ENCODE results near the gene ZRANB3.

The ZRANB3 gene

DNA sequence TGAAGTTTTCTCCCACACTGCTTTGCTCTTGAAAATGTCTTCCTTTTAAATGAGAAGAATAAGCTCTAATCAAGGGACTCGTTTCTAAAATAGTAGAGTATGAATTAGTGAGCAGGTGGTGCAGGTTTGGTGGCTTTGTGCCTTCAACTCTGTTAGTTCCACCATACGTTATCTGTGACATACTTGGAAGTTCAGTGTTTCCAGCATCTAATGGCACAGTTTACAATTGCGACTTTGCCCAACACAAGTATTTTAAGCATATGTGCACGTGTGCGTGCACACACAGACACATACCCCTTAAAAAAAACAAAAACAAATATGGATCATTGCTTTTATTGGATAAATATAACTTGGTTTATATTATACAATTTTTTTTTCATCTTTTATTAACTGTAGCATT lies 367.1 kb downstream of the ZRANB3 start:
- POLR2A ChIA-PET = no interaction called here
- no peak overlapping the region for H3K4me3 ChIP-seq (ENCODE audit: low read depth, low read length)
- H3K27ac ChIP-seq (ENCODE audit: extremely low read depth, low read depth, low read length) = no peak overlapping the region
- no peaks in the 10 kb centered on the region for H3K9me3 ChIP-seq (ENCODE audit: control insufficient read depth, insufficient read depth, low read depth, low read length)
- peaks cover 21 to 68% of the 10 kb centered on the region in 2 experiments for H3K36me3 ChIP-seq (ENCODE audit: control insufficient read depth in 2 of 2, insufficient read depth in 1 of 2, low read length in 2 of 2)
- H3K4me1 ChIP-seq (ENCODE audit: control insufficient read depth, insufficient read depth, low read length) = no peaks in the 10 kb centered on the region
- no peak for TF ChIP-seq ZNF555 (tag by site-specific recombination; conservative IDR thresholded peaks at IDR 0.05)
- CTCF ChIA-PET = interaction anchor here (0.6 to 0.7 kb wide), 3 partner anchors 9 to 88 kb away, joined by 3 to 4 read pairs (median 3); no protein-coding TSS in a partner anchor

DNA sequence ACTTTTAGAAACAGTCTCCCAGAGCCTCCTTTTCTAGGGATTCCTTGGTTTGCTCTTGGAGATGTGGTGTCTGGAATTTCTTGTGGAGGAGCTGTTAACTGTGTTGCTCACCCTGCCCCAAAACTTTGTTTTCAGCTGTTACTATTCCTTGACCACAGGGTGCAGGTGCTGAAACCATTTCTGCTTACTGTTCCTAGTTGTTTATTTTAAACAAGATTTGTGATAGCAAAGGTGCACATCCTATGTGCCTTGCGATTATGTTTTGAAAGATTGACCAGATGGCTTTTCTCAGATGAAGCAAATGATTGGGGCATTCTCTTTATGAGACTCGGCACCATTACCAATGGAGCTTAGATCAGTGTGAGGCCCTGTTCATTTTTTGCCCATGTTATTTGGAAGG lies 367.7 kb downstream of the ZRANB3 start:
- Histone ChIP-seq H3K36me3 (ENCODE audit: control insufficient read depth in 2 of 2, insufficient read depth in 1 of 2, low read length in 2 of 2) (peaks cover 20 to 68% of the 10 kb centered on the region in 2 experiments), H3K4me1 (ENCODE audit: control insufficient read depth, insufficient read depth, low read length) (no peaks in the 10 kb centered on the region), H3K4me3 (ENCODE audit: low read depth, low read length) (no peak overlapping the region), H3K9me3 (ENCODE audit: control insufficient read depth, insufficient read depth, low read depth, low read length) (no peaks in the 10 kb centered on the region), H3K27ac (ENCODE audit: extremely low read depth, low read depth, low read length) (no peak overlapping the region)
- TF ChIP-seq ZBTB17 (tag by site-specific recombination; IDR thresholded peaks at IDR 0.05) (no peak), ZNF626 (tag by site-specific recombination; IDR thresholded peaks at IDR 0.05) (no peak), KLF1 (tag by site-specific recombination; IDR thresholded peaks at IDR 0.05) (no peak), ZNF394 (tag by site-specific recombination; IDR thresholded peaks at IDR 0.05; ENCODE audit: borderline replicate concordance) (no peak)
- TF ChIP-seq, protein P1, sequence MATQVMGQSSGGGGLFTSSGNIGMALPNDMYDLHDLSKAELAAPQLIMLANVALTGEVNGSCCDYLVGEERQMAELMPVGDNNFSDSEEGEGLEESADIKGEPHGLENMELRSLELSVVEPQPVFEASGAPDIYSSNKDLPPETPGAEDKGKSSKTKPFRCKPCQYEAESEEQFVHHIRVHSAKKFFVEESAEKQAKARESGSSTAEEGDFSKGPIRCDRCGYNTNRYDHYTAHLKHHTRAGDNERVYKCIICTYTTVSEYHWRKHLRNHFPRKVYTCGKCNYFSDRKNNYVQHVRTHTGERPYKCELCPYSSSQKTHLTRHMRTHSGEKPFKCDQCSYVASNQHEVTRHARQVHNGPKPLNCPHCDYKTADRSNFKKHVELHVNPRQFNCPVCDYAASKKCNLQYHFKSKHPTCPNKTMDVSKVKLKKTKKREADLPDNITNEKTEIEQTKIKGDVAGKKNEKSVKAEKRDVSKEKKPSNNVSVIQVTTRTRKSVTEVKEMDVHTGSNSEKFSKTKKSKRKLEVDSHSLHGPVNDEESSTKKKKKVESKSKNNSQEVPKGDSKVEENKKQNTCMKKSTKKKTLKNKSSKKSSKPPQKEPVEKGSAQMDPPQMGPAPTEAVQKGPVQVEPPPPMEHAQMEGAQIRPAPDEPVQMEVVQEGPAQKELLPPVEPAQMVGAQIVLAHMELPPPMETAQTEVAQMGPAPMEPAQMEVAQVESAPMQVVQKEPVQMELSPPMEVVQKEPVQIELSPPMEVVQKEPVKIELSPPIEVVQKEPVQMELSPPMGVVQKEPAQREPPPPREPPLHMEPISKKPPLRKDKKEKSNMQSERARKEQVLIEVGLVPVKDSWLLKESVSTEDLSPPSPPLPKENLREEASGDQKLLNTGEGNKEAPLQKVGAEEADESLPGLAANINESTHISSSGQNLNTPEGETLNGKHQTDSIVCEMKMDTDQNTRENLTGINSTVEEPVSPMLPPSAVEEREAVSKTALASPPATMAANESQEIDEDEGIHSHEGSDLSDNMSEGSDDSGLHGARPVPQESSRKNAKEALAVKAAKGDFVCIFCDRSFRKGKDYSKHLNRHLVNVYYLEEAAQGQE (tag by site-specific recombination; IDR thresholded peaks at IDR 0.05) = no peak
- TF ChIP-seq, protein P2, sequence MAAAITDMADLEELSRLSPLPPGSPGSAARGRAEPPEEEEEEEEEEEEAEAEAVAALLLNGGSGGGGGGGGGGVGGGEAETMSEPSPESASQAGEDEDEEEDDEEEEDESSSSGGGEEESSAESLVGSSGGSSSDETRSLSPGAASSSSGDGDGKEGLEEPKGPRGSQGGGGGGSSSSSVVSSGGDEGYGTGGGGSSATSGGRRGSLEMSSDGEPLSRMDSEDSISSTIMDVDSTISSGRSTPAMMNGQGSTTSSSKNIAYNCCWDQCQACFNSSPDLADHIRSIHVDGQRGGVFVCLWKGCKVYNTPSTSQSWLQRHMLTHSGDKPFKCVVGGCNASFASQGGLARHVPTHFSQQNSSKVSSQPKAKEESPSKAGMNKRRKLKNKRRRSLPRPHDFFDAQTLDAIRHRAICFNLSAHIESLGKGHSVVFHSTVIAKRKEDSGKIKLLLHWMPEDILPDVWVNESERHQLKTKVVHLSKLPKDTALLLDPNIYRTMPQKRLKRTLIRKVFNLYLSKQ (tag by site-specific recombination; IDR thresholded peaks at IDR 0.05; ENCODE audit: borderline replicate concordance) = no peak
- ChIA-PET POLR2A (no interaction called here), CTCF (interaction anchor here (0.7 kb wide), 1 partner anchor 89 kb away, joined by 3 read pairs; no protein-coding TSS in a partner anchor)

DNA sequence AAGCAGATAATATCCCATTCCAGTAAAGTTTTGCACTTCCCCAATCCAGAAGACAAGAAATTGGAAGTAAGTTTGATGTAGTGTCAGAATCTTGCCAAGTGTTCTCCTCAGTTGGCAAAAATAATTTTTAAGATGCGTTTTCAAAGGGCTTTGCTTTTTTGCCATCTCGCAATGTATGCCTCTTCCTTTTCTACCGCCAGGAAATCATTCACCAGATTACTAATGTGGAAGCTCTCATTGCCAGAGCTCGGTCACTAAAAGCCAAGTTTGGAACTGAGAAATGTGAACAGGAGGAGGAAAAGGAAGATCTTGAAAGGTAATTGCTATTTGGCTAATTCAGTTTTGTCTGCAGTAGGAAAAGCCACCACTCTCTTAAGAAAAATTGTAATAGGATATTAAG lies 368.2 kb downstream of the ZRANB3 start:
- Histone ChIP-seq H3K4me3 (ENCODE audit: low read depth, low read length) (no peak overlapping the region), H3K36me3 (ENCODE audit: control insufficient read depth in 2 of 2, insufficient read depth in 1 of 2, low read length in 2 of 2) (peaks cover 23 to 68% of the 10 kb centered on the region in 2 experiments), H3K9me3 (ENCODE audit: control insufficient read depth, insufficient read depth, low read depth, low read length) (no peaks in the 10 kb centered on the region), H3K27ac (ENCODE audit: extremely low read depth, low read depth, low read length) (no peak overlapping the region), H3K4me1 (ENCODE audit: control insufficient read depth, insufficient read depth, low read length) (no peaks in the 10 kb centered on the region)
- POLR2A ChIA-PET = no interaction called here
- CTCF ChIA-PET = no interaction called here
- TF ChIP-seq, protein P3, sequence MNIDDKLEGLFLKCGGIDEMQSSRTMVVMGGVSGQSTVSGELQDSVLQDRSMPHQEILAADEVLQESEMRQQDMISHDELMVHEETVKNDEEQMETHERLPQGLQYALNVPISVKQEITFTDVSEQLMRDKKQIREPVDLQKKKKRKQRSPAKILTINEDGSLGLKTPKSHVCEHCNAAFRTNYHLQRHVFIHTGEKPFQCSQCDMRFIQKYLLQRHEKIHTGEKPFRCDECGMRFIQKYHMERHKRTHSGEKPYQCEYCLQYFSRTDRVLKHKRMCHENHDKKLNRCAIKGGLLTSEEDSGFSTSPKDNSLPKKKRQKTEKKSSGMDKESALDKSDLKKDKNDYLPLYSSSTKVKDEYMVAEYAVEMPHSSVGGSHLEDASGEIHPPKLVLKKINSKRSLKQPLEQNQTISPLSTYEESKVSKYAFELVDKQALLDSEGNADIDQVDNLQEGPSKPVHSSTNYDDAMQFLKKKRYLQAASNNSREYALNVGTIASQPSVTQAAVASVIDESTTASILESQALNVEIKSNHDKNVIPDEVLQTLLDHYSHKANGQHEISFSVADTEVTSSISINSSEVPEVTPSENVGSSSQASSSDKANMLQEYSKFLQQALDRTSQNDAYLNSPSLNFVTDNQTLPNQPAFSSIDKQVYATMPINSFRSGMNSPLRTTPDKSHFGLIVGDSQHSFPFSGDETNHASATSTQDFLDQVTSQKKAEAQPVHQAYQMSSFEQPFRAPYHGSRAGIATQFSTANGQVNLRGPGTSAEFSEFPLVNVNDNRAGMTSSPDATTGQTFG (tag by site-specific recombination; IDR thresholded peaks at IDR 0.05; ENCODE audit: borderline replicate concordance) = no peak
- TF ChIP-seq SETDB1 (IDR thresholded peaks at IDR 0.05; ENCODE audit: insufficient read length, low read length) (no peak), ZNF585B (tag by site-specific recombination; IDR thresholded peaks at IDR 0.05) (no peak), ZNF426 (tag by site-specific recombination; IDR thresholded peaks at IDR 0.05) (no peak), ZNF626 (tag by site-specific recombination; IDR thresholded peaks at IDR 0.05) (no peak)
- TF ChIP-seq, protein P4, sequence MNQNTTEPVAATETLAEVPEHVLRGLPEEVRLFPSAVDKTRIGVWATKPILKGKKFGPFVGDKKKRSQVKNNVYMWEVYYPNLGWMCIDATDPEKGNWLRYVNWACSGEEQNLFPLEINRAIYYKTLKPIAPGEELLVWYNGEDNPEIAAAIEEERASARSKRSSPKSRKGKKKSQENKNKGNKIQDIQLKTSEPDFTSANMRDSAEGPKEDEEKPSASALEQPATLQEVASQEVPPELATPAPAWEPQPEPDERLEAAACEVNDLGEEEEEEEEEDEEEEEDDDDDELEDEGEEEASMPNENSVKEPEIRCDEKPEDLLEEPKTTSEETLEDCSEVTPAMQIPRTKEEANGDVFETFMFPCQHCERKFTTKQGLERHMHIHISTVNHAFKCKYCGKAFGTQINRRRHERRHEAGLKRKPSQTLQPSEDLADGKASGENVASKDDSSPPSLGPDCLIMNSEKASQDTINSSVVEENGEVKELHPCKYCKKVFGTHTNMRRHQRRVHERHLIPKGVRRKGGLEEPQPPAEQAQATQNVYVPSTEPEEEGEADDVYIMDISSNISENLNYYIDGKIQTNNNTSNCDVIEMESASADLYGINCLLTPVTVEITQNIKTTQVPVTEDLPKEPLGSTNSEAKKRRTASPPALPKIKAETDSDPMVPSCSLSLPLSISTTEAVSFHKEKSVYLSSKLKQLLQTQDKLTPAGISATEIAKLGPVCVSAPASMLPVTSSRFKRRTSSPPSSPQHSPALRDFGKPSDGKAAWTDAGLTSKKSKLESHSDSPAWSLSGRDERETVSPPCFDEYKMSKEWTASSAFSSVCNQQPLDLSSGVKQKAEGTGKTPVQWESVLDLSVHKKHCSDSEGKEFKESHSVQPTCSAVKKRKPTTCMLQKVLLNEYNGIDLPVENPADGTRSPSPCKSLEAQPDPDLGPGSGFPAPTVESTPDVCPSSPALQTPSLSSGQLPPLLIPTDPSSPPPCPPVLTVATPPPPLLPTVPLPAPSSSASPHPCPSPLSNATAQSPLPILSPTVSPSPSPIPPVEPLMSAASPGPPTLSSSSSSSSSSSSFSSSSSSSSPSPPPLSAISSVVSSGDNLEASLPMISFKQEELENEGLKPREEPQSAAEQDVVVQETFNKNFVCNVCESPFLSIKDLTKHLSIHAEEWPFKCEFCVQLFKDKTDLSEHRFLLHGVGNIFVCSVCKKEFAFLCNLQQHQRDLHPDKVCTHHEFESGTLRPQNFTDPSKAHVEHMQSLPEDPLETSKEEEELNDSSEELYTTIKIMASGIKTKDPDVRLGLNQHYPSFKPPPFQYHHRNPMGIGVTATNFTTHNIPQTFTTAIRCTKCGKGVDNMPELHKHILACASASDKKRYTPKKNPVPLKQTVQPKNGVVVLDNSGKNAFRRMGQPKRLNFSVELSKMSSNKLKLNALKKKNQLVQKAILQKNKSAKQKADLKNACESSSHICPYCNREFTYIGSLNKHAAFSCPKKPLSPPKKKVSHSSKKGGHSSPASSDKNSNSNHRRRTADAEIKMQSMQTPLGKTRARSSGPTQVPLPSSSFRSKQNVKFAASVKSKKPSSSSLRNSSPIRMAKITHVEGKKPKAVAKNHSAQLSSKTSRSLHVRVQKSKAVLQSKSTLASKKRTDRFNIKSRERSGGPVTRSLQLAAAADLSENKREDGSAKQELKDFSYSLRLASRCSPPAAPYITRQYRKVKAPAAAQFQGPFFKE (tag by site-specific recombination; IDR thresholded peaks at IDR 0.05; ENCODE audit: borderline replicate concordance) = no peak
- TF ChIP-seq, protein P5, sequence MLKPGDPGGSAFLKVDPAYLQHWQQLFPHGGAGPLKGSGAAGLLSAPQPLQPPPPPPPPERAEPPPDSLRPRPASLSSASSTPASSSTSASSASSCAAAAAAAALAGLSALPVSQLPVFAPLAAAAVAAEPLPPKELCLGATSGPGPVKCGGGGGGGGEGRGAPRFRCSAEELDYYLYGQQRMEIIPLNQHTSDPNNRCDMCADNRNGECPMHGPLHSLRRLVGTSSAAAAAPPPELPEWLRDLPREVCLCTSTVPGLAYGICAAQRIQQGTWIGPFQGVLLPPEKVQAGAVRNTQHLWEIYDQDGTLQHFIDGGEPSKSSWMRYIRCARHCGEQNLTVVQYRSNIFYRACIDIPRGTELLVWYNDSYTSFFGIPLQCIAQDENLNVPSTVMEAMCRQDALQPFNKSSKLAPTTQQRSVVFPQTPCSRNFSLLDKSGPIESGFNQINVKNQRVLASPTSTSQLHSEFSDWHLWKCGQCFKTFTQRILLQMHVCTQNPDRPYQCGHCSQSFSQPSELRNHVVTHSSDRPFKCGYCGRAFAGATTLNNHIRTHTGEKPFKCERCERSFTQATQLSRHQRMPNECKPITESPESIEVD (tag by site-specific recombination; IDR thresholded peaks at IDR 0.05) = no peak
